Iris pigment epithelial cell (primary cell): ENCODE results near the gene CEACAM5.

Experiments used
- DNase-seq: peaks from one replicate; pipeline ENCODE4 v3.0.0-alpha.2; 2011; ENCODE audit warnings: low read depth

CEACAM5 gene

GRCh38 chr19:41708481-41708880 is at the start of gene CEACAM5:
TSS of gene CEACAM5 (plus strand) at chr19:41708626. CDS start at chr19:41708732, 106 bp downstream.
- DNase-seq: no peak

GRCh38 chr19:41666075-41666474 is 42.4 kb upstream of the CEACAM5 start:
- DNase-seq: no peak

- DNase-seq: no peak
These were observed 40.1 kb upstream of the CEACAM5 start for GRCh38 chr19:41668315-41668714.

GRCh38 chr19:41670755-41671154 is 37.7 kb upstream of the CEACAM5 start:
- no peak for DNase-seq

GRCh38 chr19:41671486-41671885 is 36.9 kb upstream of the CEACAM5 start:
- DNase-seq: no peak

- DNase-seq: no peak
These were observed 26.0 kb upstream of the CEACAM5 start for GRCh38 chr19:41682437-41682836.

- DNase-seq: no peak
These were observed 21.0 kb upstream of the CEACAM5 start for GRCh38 chr19:41687419-41687818.

- no peak for DNase-seq
These were observed 20.3 kb upstream of the CEACAM5 start, which contains the start of gene CEACAM7 for GRCh38 chr19:41688098-41688497. TSS of gene CEACAM7 (minus strand) at chr19:41688270. CDS start at chr19:41688165, 105 bp downstream.

- DNase-seq: no peak
These were observed 19.7 kb upstream of the CEACAM5 start for GRCh38 chr19:41688687-41689086.

- no peak for DNase-seq
These were observed 18.2 kb upstream of the CEACAM5 start for GRCh38 chr19:41689993-41690800.

- DNase-seq: no peak
These were observed 17.7 kb upstream of the CEACAM5 start for GRCh38 chr19:41690801-41691065.

- DNase-seq: peak; percentile 7
These were observed 17.0 kb upstream of the CEACAM5 start for GRCh38 chr19:41691268-41691970.

GRCh38 chr19:41694196-41694595 is 14.2 kb upstream of the CEACAM5 start:
- DNase-seq: no peak

- no peak for DNase-seq
These were observed 13.4 kb upstream of the CEACAM5 start for GRCh38 chr19:41694831-41695635.

- DNase-seq: no peak
These were observed 12.7 kb upstream of the CEACAM5 start for GRCh38 chr19:41695745-41696144.

- DNase-seq: no peak
These were observed 11.8 kb upstream of the CEACAM5 start for GRCh38 chr19:41696402-41697197.

- DNase-seq: no peak
These were observed 11.1 kb upstream of the CEACAM5 start for GRCh38 chr19:41697198-41697855.

- DNase-seq: no peak
These were observed 9.6 kb upstream of the CEACAM5 start for GRCh38 chr19:41698746-41699230.

- DNase-seq: no peak
These were observed 9.0 kb upstream of the CEACAM5 start for GRCh38 chr19:41699231-41699967.

GRCh38 chr19:41699968-41700323 is 8.5 kb upstream of the CEACAM5 start:
- DNase-seq: no peak
